BE2C (cell line): ENCODE data around the gene CHRNE.
A peak's percentile ranks its signal among the peaks of the same experiment; 100 is the strongest.
"Not testable (repeated sequence)": the region's sequence is repeated elsewhere in the genome, so short reads cannot be mapped to it uniquely, and the experiment has no call there.

Experiments
- DNase-seq: peaks from one replicate; pipeline ENCODE4 v3.0.0-alpha.2; 2020
- H3K27me3 ChIP-seq: fragments of 250-450 bp; sonication (Bioruptor Pico); 2 replicates; pipeline ENCODE4 v1.5.1; 2020; ENCODE audit warnings: mild to moderate bottlenecking
- H3K36me3 ChIP-seq: fragments of 250-450 bp; sonication (Bioruptor Pico); 2 replicates; pipeline ENCODE4 v1.5.1; 2020; ENCODE audit warnings: mild to moderate bottlenecking
- H3K4me1 ChIP-seq: fragments of 250-450 bp; sonication (Bioruptor Pico); 2 replicates; pipeline ENCODE4 v1.5.1; 2020
- H3K4me3 ChIP-seq: 2 replicates; pipeline ENCODE4 v1.5.1; 2011; ENCODE audit warnings: low read depth, low read length
- H3K9me3 ChIP-seq: fragments of 250-450 bp; sonication (Bioruptor Pico); 2 replicates; pipeline ENCODE4 v1.5.1; 2020
- CTCF ChIP-seq: IDR thresholded peaks from 2 replicates; pipeline ENCODE4 v1.5.1; 2012; ENCODE audit warnings: mild to moderate bottlenecking, low read depth, low read length

Gene CHRNE

GRCh38 chr17:4860651-4861050, 42.2 kb downstream of the CHRNE start:
- H3K36me3 ChIP-seq = no peaks in the 10 kb centered on the region
- no peaks in the 10 kb centered on the region for H3K9me3 ChIP-seq
- DNase-seq = no peak
- H3K4me1 ChIP-seq = no peaks in the 10 kb centered on the region
- no peak overlapping the region for H3K4me3 ChIP-seq
- TF ChIP-seq CTCF = no peak
- H3K27me3 ChIP-seq = no peaks in the 10 kb centered on the region

- no peak for TF ChIP-seq CTCF
- no peaks in the 10 kb centered on the region for H3K4me1 ChIP-seq
- no peak overlapping the region for H3K4me3 ChIP-seq
- DNase-seq = no peak
- no peaks in the 10 kb centered on the region for H3K27me3 ChIP-seq
- H3K9me3 ChIP-seq = no peaks in the 10 kb centered on the region
- no peaks in the 10 kb centered on the region for H3K36me3 ChIP-seq
These were observed 42.9 kb downstream of the CHRNE start for GRCh38 chr17:4859816-4860625.

- H3K9me3 ChIP-seq = no peaks in the 10 kb centered on the region
- H3K4me1 ChIP-seq = no peaks in the 10 kb centered on the region
- DNase-seq = peak; percentile 47
- TF ChIP-seq CTCF = no peak
- H3K36me3 ChIP-seq = no peaks in the 10 kb centered on the region
- no peak overlapping the region for H3K4me3 ChIP-seq
- no peaks in the 10 kb centered on the region for H3K27me3 ChIP-seq
These were observed 44.0 kb downstream of the CHRNE start for GRCh38 chr17:4858882-4859260.

GRCh38 chr17:4858068-4858881, 44.6 kb downstream of the CHRNE start:
- Histone ChIP-seq H3K27me3 (no peaks in the 10 kb centered on the region), H3K4me3 (no peak overlapping the region), H3K4me1 (no peaks in the 10 kb centered on the region), H3K36me3 (no peaks in the 10 kb centered on the region), H3K9me3 (no peaks in the 10 kb centered on the region)
- no peak for TF ChIP-seq CTCF
- no peak for DNase-seq

GRCh38 chr17:4857347-4857746, 45.6 kb downstream of the CHRNE start:
- H3K27me3 ChIP-seq, H3K4me1 ChIP-seq, H3K9me3 ChIP-seq, H3K36me3 ChIP-seq, H3K4me3 ChIP-seq, DNase-seq: not testable (repeated sequence)

GRCh38 chr17:4856937-4857314, 46.0 kb downstream of the CHRNE start:
- H3K4me3 ChIP-seq = no peak overlapping the region
- no peaks in the 10 kb centered on the region for H3K9me3 ChIP-seq
- H3K27me3 ChIP-seq = no peaks in the 10 kb centered on the region
- TF ChIP-seq CTCF = no peak
- no peaks in the 10 kb centered on the region for H3K36me3 ChIP-seq
- no peaks in the 10 kb centered on the region for H3K4me1 ChIP-seq
- no peak for DNase-seq
